ENCODE measurements around the gene SERPIND1.
"Not testable (repeated sequence)": the region's sequence is repeated elsewhere in the genome, so short reads cannot be mapped to it uniquely, and the experiment has no call there.

The SERPIND1 gene

DNA sequence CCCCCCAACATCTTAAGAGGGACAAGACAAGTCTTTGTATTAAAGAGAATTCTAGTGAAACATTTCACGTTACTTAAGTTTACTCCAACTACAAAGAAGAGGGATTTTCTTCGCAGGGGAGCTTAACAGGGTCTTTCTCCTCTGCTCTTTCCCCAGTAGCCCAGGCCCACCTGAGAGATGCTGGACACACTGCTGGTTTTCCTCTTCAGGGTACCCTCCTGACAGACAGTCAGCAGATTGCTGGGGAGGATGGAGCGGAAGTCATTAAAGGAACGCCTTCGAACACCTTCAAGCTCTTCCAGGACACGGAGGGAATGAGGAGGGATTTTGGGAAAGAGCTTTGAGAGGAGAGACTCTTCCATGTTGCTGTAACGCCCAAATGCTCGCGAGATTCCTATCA, 45.6 kb downstream of the SERPIND1 start:
- no peaks in the 10 kb centered on the region for H3K4me1 Mint-ChIP-seq (ENCODE audit: low read depth)
- no peaks in the 10 kb centered on the region for H3K9me3 Mint-ChIP-seq
- no peak overlapping the region for H3K4me3 Mint-ChIP-seq
- H3K27me3 Mint-ChIP-seq (ENCODE audit: low read depth) = no peaks in the 10 kb centered on the region
- H3K36me3 Mint-ChIP-seq (ENCODE audit: low read depth) = peaks cover 27% of the 10 kb centered on the region
- H3K27ac Mint-ChIP-seq = no peak overlapping the region

DNA sequence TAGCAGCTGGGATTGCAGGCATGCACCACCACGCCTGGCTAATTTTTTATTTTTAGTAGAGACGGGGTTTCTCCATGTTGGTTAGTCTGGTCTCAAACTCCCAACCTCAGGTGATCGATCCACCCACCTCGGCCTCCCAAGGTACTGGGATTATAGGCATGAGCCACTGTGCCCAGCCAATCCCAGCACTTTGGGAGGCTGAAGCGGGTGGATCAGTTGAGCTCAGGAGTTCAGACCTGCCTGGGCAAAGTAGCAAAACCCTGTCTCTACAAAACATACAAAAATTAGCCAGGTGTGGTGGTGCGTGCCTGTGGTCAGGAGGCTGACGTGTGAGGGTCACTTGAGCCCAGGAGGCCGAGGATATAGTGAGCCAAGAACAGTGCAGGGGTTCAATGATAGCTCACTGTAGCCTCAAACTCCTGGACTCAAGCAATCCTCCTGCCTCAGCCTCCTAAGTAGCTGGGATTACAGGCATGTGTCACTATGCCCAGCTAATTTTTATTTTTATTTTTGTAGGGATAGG, 47.9 kb downstream of the SERPIND1 start:
- H3K4me3 Mint-ChIP-seq; H3K27me3 Mint-ChIP-seq (ENCODE audit: low read depth); H3K4me1 Mint-ChIP-seq (ENCODE audit: low read depth); H3K27ac Mint-ChIP-seq; H3K9me3 Mint-ChIP-seq: not testable (repeated sequence)
- peaks cover 30% of the 10 kb centered on the region for H3K36me3 Mint-ChIP-seq (ENCODE audit: low read depth)

DNA sequence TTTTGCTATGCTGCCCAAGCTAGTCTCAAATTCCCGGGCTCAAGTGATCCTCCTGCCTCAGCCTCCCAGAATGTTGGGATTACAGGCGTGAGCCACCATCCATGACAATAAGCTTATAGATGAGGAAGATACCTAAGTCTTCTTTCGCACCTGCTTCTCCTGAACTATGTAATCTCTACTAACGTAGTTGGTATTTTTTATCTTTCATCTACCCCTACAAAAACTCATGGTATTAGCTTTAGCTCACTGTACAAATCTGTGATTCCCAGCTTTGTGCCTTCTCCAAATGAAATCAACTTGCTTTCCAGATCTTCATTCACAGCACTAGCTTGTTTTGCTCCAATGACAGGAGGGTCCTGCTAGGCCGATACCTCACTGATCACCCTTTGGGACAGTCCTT, 48.3 kb downstream of the SERPIND1 start:
- no peaks in the 10 kb centered on the region for H3K4me1 Mint-ChIP-seq (ENCODE audit: low read depth)
- peaks cover 29% of the 10 kb centered on the region for H3K36me3 Mint-ChIP-seq (ENCODE audit: low read depth)
- H3K4me3 Mint-ChIP-seq = no peak overlapping the region
- H3K27me3 Mint-ChIP-seq (ENCODE audit: low read depth) = no peaks in the 10 kb centered on the region
- no peaks in the 10 kb centered on the region for H3K9me3 Mint-ChIP-seq
- H3K27ac Mint-ChIP-seq = no peak overlapping the region

GRCh38 chr22:20823264-20823663, 49.4 kb downstream of the SERPIND1 start:
- H3K4me1 Mint-ChIP-seq (ENCODE audit: low read depth) = no peaks in the 10 kb centered on the region
- H3K9me3 Mint-ChIP-seq = no peaks in the 10 kb centered on the region
- H3K4me3 Mint-ChIP-seq = no peak overlapping the region
- no peaks in the 10 kb centered on the region for H3K27me3 Mint-ChIP-seq (ENCODE audit: low read depth)
- peaks cover 30% of the 10 kb centered on the region for H3K36me3 Mint-ChIP-seq (ENCODE audit: low read depth)
- no peak overlapping the region for H3K27ac Mint-ChIP-seq

DNA sequence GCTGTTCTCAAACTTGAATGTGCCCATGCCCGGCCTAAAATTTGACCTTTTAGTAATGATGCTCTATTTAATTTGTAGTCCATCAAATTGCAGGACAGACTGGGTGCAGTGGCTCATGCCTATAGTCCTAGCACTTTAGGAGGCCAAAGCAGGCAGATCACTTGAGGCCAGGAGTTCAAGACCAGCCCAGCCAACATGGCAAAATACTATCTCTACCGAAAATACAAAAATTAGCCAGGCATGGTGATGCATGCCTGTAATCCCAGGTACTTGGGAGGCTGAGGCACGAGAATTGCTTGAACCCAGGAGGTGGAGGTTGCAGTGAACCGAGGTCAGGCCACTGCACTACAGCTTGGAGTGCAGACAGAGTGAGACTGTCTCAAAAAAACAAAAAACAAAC, 51.3 kb downstream of the SERPIND1 start:
- not testable (repeated sequence) for H3K27me3 Mint-ChIP-seq (ENCODE audit: low read depth); H3K4me1 Mint-ChIP-seq (ENCODE audit: low read depth); H3K9me3 Mint-ChIP-seq; H3K27ac Mint-ChIP-seq; H3K4me3 Mint-ChIP-seq
- H3K36me3 Mint-ChIP-seq (ENCODE audit: low read depth) = peaks cover 32% of the 10 kb centered on the region

DNA sequence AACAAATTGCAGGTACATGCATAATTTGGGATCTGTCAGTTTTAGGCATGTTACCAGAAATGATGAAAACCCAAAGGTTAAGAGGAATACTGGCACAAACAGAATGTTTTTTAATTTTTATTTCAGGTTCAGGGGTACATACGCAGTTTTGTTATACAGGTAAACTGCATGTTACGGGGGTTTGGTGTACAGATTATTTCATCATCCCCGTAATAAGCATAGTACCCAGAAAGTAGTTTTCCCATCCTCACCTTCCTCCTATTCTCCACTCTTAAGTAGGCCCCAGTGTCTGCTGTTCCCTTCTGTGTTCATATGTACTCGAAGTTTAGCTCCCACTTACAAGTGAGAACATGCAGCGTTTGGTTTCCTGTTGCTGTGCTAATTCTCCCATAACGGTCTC, 51.7 kb downstream of the SERPIND1 start:
- Mint-ChIP-seq H3K36me3 (ENCODE audit: low read depth) (peaks cover 35% of the 10 kb centered on the region), H3K27ac (no peak overlapping the region), H3K27me3 (ENCODE audit: low read depth) (no peaks in the 10 kb centered on the region), H3K9me3 (no peaks in the 10 kb centered on the region), H3K4me1 (ENCODE audit: low read depth) (no peaks in the 10 kb centered on the region), H3K4me3 (no peak overlapping the region)

GRCh38 chr22:20826373-20827152, 52.6 kb downstream of the SERPIND1 start:
- not testable (repeated sequence) for H3K9me3 Mint-ChIP-seq; H3K4me3 Mint-ChIP-seq; H3K27ac Mint-ChIP-seq; H3K4me1 Mint-ChIP-seq (ENCODE audit: low read depth); H3K27me3 Mint-ChIP-seq (ENCODE audit: low read depth)
- H3K36me3 Mint-ChIP-seq (ENCODE audit: low read depth) = peaks cover 41% of the 10 kb centered on the region

GRCh38 chr22:20829491-20830134, 55.7 kb downstream of the SERPIND1 start:
- H3K36me3 Mint-ChIP-seq (ENCODE audit: low read depth) = peaks cover 50% of the 10 kb centered on the region
- no peaks in the 10 kb centered on the region for H3K27me3 Mint-ChIP-seq (ENCODE audit: low read depth)
- H3K4me3 Mint-ChIP-seq = no peak overlapping the region
- H3K9me3 Mint-ChIP-seq = no peaks in the 10 kb centered on the region
- no peaks in the 10 kb centered on the region for H3K4me1 Mint-ChIP-seq (ENCODE audit: low read depth)
- H3K27ac Mint-ChIP-seq = no peak overlapping the region

DNA sequence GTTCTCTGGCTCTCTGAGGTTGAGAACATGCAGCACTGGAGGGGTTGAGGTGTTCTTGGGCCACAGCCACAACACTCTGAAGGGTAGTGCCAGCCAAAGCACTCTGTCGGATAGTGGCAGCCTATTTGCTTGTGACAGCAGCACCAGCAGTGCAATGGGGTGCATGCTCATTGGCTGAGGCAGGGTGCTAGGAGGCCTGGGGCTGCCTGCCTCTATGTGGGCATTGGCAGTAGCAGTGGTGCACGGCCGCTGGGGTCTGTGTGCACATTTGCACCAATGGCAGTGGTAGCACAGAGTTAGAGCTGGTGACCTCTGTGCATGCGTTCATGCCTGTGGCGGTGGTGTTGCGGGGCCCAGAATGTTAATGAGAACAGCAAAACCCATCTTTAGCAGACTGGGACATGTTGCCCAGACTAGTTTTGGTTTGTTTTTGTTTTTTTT, 59.3 kb downstream of the SERPIND1 start:
- no peak overlapping the region for H3K27ac Mint-ChIP-seq
- H3K4me1 Mint-ChIP-seq (ENCODE audit: low read depth) = peaks cover 9% of the 10 kb centered on the region
- H3K9me3 Mint-ChIP-seq = no peaks in the 10 kb centered on the region
- no peak overlapping the region for H3K4me3 Mint-ChIP-seq
- H3K36me3 Mint-ChIP-seq (ENCODE audit: low read depth) = peaks cover 36% of the 10 kb centered on the region
- no peaks in the 10 kb centered on the region for H3K27me3 Mint-ChIP-seq (ENCODE audit: low read depth)

- Mint-ChIP-seq H3K4me1 (ENCODE audit: low read depth) (peaks cover 12% of the 10 kb centered on the region), H3K27ac (no peak overlapping the region), H3K4me3 (no peak overlapping the region), H3K9me3 (no peaks in the 10 kb centered on the region), H3K27me3 (ENCODE audit: low read depth) (no peaks in the 10 kb centered on the region), H3K36me3 (ENCODE audit: low read depth) (peaks cover 37% of the 10 kb centered on the region)
These were observed 60.3 kb downstream of the SERPIND1 start for GRCh38 chr22:20834206-20834605.

GRCh38 chr22:20834725-20835124, 60.8 kb downstream of the SERPIND1 start:
- Mint-ChIP-seq H3K27ac (no peak overlapping the region), H3K4me1 (ENCODE audit: low read depth) (peaks cover 12% of the 10 kb centered on the region), H3K36me3 (ENCODE audit: low read depth) (peaks cover 33% of the 10 kb centered on the region), H3K27me3 (ENCODE audit: low read depth) (no peaks in the 10 kb centered on the region), H3K4me3 (no peak overlapping the region), H3K9me3 (no peaks in the 10 kb centered on the region)
